ENCODE results near the gene ZNF454.

GRCh38 chr5:178988436-178989220 lies 47.6 kb downstream of the ZNF454 start:
- no peak for TF ChIP-seq CTCF (IDR thresholded peaks at IDR 0.05; ENCODE audit: poor library complexity, severe bottlenecking)
- TF ChIP-seq TAF1 (IDR thresholded peaks at IDR 0.05; ENCODE audit: low read depth): no peak
- no peak for TF ChIP-seq EZH2 (IDR thresholded peaks at IDR 0.05; ENCODE audit: borderline replicate concordance, insufficient read depth, low read length, poor library complexity, severe bottlenecking)
- no peak for TF ChIP-seq SMC3 (conservative IDR thresholded peaks at IDR 0.05; ENCODE audit: poor library complexity)
- no peak for TF ChIP-seq EP300 (conservative IDR thresholded peaks at IDR 0.05; ENCODE audit: poor library complexity, severe bottlenecking)
